Measurements from ENCODE around the gene ZNF438.

DNA sequence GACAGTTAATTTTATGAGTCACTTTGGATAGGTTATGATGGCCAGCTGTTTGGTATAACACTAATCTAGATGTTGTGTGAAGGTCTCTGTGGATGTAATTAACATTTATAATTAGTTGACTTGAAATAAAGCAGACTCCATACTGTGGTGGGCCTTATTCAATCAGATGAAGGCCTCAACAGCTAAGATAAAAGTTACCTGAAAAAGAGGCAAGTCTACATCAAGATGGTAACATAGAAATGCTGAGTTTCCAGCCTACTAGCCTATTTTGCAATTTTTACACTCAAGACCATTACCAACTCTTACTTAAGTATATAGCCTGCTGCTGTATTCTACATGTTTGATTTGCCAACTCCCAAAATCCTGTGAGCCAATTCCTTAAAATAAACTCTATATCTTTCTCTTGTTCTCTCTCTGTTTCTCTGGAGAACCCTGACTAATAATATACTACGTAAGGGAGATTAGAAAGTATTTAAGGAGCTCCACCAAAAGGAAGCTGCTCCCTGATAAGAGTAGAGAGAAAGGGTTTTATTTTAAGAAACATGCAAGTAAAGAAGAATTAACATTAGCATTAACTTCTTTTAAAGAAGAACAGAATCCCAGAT, 42.7 kb downstream of the ZNF438 start:
- TF ChIP-seq POLR2A (IDR thresholded peaks at IDR 0.05) (no peak), CTCF (IDR thresholded peaks at IDR 0.05) (no peak)

Data from Peyer's patch (tissue), 4 donors.